Activated CD4-positive, alpha-beta T cell treated with anti-CD3 and anti-CD28 coated beads, Interleukin-10, Interleukin-2, amounts not matched to agents 100 ng/mL and 50 ng/mL, durations not matched to agents 16 hours and 8 hours (primary cell): ENCODE results near the gene AFTPH.

Experiments
- DNase-seq: peaks from one replicate; pipeline ENCODE4 v3.0.0-alpha.2; 2020

AFTPH gene

GRCh38 chr2:64593035-64593655, 69.0 kb downstream of the AFTPH start:
- DNase-seq = no peak

- DNase-seq = no peak
These were observed 70.3 kb downstream of the AFTPH start for GRCh38 chr2:64594226-64594989.

GRCh38 chr2:64595397-64596176, 71.5 kb downstream of the AFTPH start:
- no peak for DNase-seq

- no peak for DNase-seq
These were observed 74.1 kb downstream of the AFTPH start for GRCh38 chr2:64598226-64598625.

GRCh38 chr2:64599469-64599868, 75.3 kb downstream of the AFTPH start:
- DNase-seq = no peak

GRCh38 chr2:64601034-64601754, 77.1 kb downstream of the AFTPH start:
- DNase-seq = no peak

GRCh38 chr2:64601785-64602391, 77.8 kb downstream of the AFTPH start:
- DNase-seq = no peak

GRCh38 chr2:64602436-64602835, 78.3 kb downstream of the AFTPH start:
- no peak for DNase-seq

GRCh38 chr2:64604155-64604554, 80.0 kb downstream of the AFTPH start:
- DNase-seq = no peak

GRCh38 chr2:64605026-64605471, 80.9 kb downstream of the AFTPH start:
- DNase-seq = no peak

GRCh38 chr2:64605991-64606478, 81.9 kb downstream of the AFTPH start:
- no peak for DNase-seq

- peak; percentile 95 for DNase-seq
These were observed 82.6 kb downstream of the AFTPH start for GRCh38 chr2:64606479-64607363.

- no peak for DNase-seq
These were observed 83.5 kb downstream of the AFTPH start for GRCh38 chr2:64607381-64608304.

GRCh38 chr2:64608867-64609226, 84.7 kb downstream of the AFTPH start:
- no peak for DNase-seq

- peak; percentile 76 for DNase-seq
These were observed 85.3 kb downstream of the AFTPH start for GRCh38 chr2:64609227-64609941.

GRCh38 chr2:64609942-64610281, 85.8 kb downstream of the AFTPH start:
- DNase-seq = no peak

GRCh38 chr2:64610316-64610855, 86.3 kb downstream of the AFTPH start:
- DNase-seq = no peak

- no peak for DNase-seq
These were observed 88.6 kb downstream of the AFTPH start for GRCh38 chr2:64612575-64613195.

- DNase-seq = no peak
These were observed 89.1 kb downstream of the AFTPH start for GRCh38 chr2:64613276-64613675.
